DND-41 (cell line): ENCODE data around the gene VEGFC.

Source experiments
- CTCF ChIP-seq: IDR thresholded peaks from 2 replicates; pipeline ENCODE4 v1.5.1; 2012; ENCODE audit warnings: borderline replicate concordance, low read length, moderate library complexity, mild to moderate bottlenecking; ENCODE audit not compliant: poor library complexity, severe bottlenecking; ENCODE audit errors: extremely low read depth
- EZH2 ChIP-seq: IDR thresholded peaks from 3 replicates; pipeline ENCODE4 v1.6.1; 2012; ENCODE audit warnings: borderline replicate concordance, low read depth, mild to moderate bottlenecking, moderate library complexity, low read length, inconsistent platforms; ENCODE audit not compliant: severe bottlenecking

- TF ChIP-seq CTCF: no peak
- TF ChIP-seq EZH2: no peak
Measured at GRCh38 chr4:176744091-176744490, 48.6 kb downstream of the VEGFC start.
